HepG2 (cell line): ENCODE data around the gene CTDSPL2. TPM values are rescaled to one million over a fixed set of nuclear protein-coding genes. Genes with fewer than 3 reads are reported as not detected.

ENCODE experiments used
- ARNT2 ChIP-seq: sonication (generic); formaldehyde crosslinking; IDR thresholded peaks from 2 replicates; pipeline ENCODE4 v1.8.0; 2022; ENCODE audit warnings: mild to moderate bottlenecking, low read depth, missing genetic modification reagents, moderate library complexity
- ATF7-NPFF ChIP-seq: sonication (generic); formaldehyde crosslinking; IDR thresholded peaks from 2 replicates; pipeline ENCODE4 v1.8.1; 2023; ENCODE audit warnings: mild to moderate bottlenecking, low read depth, missing genetic modification reagents, moderate library complexity
- CBFB ChIP-seq: sonication (generic); formaldehyde crosslinking; IDR thresholded peaks from 2 replicates; pipeline ENCODE4 v1.4.0; 2020; ENCODE audit warnings: missing genetic modification reagents
- CBX5 ChIP-seq: sonication (generic); formaldehyde crosslinking; IDR thresholded peaks from 2 replicates; pipeline ENCODE4 v1.4.0; 2020; ENCODE audit warnings: missing genetic modification reagents, borderline replicate concordance
- DMAP1 ChIP-seq: IDR thresholded peaks from 2 replicates; pipeline ENCODE4 v1.6.1; 2016
- EP300 ChIP-seq, 3 experiments: sonication (generic) in 1 of 3; formaldehyde crosslinking in 1 of 3; IDR thresholded peaks; 2 replicates each; pipeline versions ENCODE4 v1.5.1 to v1.6.1; 2011 to 2020; ENCODE audit warnings: low read depth in 2 of 3, low read length in 2 of 3, borderline replicate concordance in 1 of 3, improper control_type of control experiment in 1 of 3, mild to moderate bottlenecking in 1 of 3, missing genetic modification reagents in 1 of 3, moderate library complexity in 1 of 3
- FOXO1 ChIP-seq: sonication (generic); formaldehyde crosslinking; IDR thresholded peaks from 2 replicates; pipeline ENCODE4 v1.4.0; 2020; ENCODE audit warnings: missing genetic modification reagents
- GLI4 ChIP-seq: sonication (generic); formaldehyde crosslinking; IDR thresholded peaks from 2 replicates; pipeline ENCODE4 v1.5.1; 2020; ENCODE audit warnings: missing genetic modification reagents, mild to moderate bottlenecking, moderate library complexity, borderline replicate concordance
- IKZF4 ChIP-seq: sonication (generic); formaldehyde crosslinking; IDR thresholded peaks from 2 replicates; pipeline ENCODE4 v1.5.1; 2020; ENCODE audit warnings: borderline replicate concordance, mild to moderate bottlenecking, low read depth, missing genetic modification reagents; ENCODE audit errors: not compliant biosample characterization
- KLF12 ChIP-seq: sonication (generic); formaldehyde crosslinking; IDR thresholded peaks from 2 replicates; pipeline ENCODE4 v1.4.0; 2020; ENCODE audit warnings: missing genetic modification reagents, borderline replicate concordance
- KLF6 ChIP-seq: IDR thresholded peaks from 2 replicates; pipeline ENCODE4 v1.8.0; 2016; ENCODE audit warnings: missing biosample characterization, missing genetic modification reagents
- MTA1 ChIP-seq: sonication (generic); formaldehyde crosslinking; IDR thresholded peaks from 2 replicates; pipeline ENCODE4 v1.4.0; 2020; ENCODE audit warnings: missing genetic modification reagents, mild to moderate bottlenecking, borderline replicate concordance
- NCOR1 ChIP-seq: fragments of 200-600 bp; sonication (generic); IDR thresholded peaks from 2 replicates; pipeline ENCODE4 v1.7.0; 2017; ENCODE audit warnings: antibody characterized with exemption, low read length, borderline replicate concordance
- PRPF4 ChIP-seq: fragments of 200-400 bp; formaldehyde crosslinking; IDR thresholded peaks from 2 replicates; pipeline ENCODE4 v1.6.1; 2016; ENCODE audit warnings: low read length, low read depth; ENCODE audit not compliant: poor library complexity, severe bottlenecking
- SNAI1 ChIP-seq: sonication (generic); formaldehyde crosslinking; IDR thresholded peaks from 2 replicates; pipeline ENCODE4 v1.5.0; 2020; ENCODE audit warnings: mild to moderate bottlenecking, missing genetic modification reagents, borderline replicate concordance
- SRSF1 ChIP-seq: fragments of 200-400 bp; formaldehyde crosslinking; optimal IDR thresholded peaks from 2 replicates; pipeline ENCODE3; 2017; ENCODE audit warnings: mild to moderate bottlenecking, low read depth, low read length, moderate library complexity
- ZFX ChIP-seq: sonication (generic); formaldehyde crosslinking; IDR thresholded peaks from 2 replicates; pipeline ENCODE4 v1.4.0; 2020; ENCODE audit warnings: mild to moderate bottlenecking, low read depth, missing genetic modification reagents, moderate library complexity
- ZNF232 ChIP-seq: sonication (generic); formaldehyde crosslinking; IDR thresholded peaks from 2 replicates; pipeline ENCODE4 v1.4.0; 2020; ENCODE audit warnings: missing genetic modification reagents, borderline replicate concordance
- ZNF382 ChIP-seq: sonication (generic); formaldehyde crosslinking; IDR thresholded peaks from 2 replicates; pipeline ENCODE4 v1.5.0; 2020; ENCODE audit warnings: missing genetic modification reagents, mild to moderate bottlenecking, borderline replicate concordance
- ZNF44 ChIP-seq: sonication (generic); formaldehyde crosslinking; IDR thresholded peaks from 2 replicates; pipeline ENCODE4 v1.5.1; 2020; ENCODE audit warnings: mild to moderate bottlenecking, missing genetic modification reagents
- ZNF496 ChIP-seq: sonication (generic); formaldehyde crosslinking; IDR thresholded peaks from 2 replicates; pipeline ENCODE4 v1.8.1; 2023; ENCODE audit warnings: mild to moderate bottlenecking, moderate library complexity, missing genetic modification reagents; ENCODE audit not compliant: insufficient replicate concordance
- ZNF589 ChIP-seq: sonication (generic); formaldehyde crosslinking; conservative IDR thresholded peaks from 2 replicates; pipeline ENCODE4 v1.8.0; 2022; ENCODE audit warnings: mild to moderate bottlenecking, moderate library complexity, missing genetic modification reagents
- ZNF605 ChIP-seq: sonication (generic); formaldehyde crosslinking; IDR thresholded peaks from 2 replicates; pipeline ENCODE4 v1.8.0; 2022; ENCODE audit warnings: mild to moderate bottlenecking, missing genetic modification reagents
- ZNF713 ChIP-seq: sonication (generic); formaldehyde crosslinking; IDR thresholded peaks from 2 replicates; pipeline ENCODE4 v1.4.0; 2020; ENCODE audit warnings: mild to moderate bottlenecking, missing genetic modification reagents
- ZNF792 ChIP-seq: IDR thresholded peaks from 2 replicates; pipeline ENCODE4 v1.6.1; 2016
- polyA plus RNA-seq, 8 experiments: library from polyadenylated mRNA; depleted of rRNA in 3 of 8; stranded (reverse) in 7 of 8; unstranded in 1 of 8; fragments of >200 nt; fragmentation: Illumina TruSeq in 4 of 8; extraction: Trizol in 4 of 8; gene quantifications; 2 replicates each; pipeline versions ENCODE4 v1.2.1 to v1.2.3, GENCODE V29; 2011 to 2016; ENCODE audit warnings: low read depth in 4 of 8, missing spikeins in 1 of 8, mixed read lengths in 1 of 8; ENCODE audit not compliant: insufficient read depth in 1 of 8
- total RNA-seq, 5 experiments: library from RNA; depleted of rRNA; stranded (reverse); fragments of >200 nt; fragmentation: Illumina TruSeq; extraction: Trizol; gene quantifications; 2 replicates each; pipeline ENCODE4 v1.2.3, GENCODE V29; 2016; ENCODE audit warnings: low read depth in 1 of 5
- TF ChIP-seq, protein P1 (sequence below): sonication (generic); formaldehyde crosslinking; conservative IDR thresholded peaks from 2 replicates; pipeline ENCODE4 v1.4.0; 2020; ENCODE audit warnings: missing genetic modification reagents

Gene CTDSPL2
- total and polyA plus RNA-seq, 2 of the 13 experiments (the other 11 are each of a cell fraction or from before 2014, with no cell fraction given), result 37.4 to 56.2 TPM

DNA sequence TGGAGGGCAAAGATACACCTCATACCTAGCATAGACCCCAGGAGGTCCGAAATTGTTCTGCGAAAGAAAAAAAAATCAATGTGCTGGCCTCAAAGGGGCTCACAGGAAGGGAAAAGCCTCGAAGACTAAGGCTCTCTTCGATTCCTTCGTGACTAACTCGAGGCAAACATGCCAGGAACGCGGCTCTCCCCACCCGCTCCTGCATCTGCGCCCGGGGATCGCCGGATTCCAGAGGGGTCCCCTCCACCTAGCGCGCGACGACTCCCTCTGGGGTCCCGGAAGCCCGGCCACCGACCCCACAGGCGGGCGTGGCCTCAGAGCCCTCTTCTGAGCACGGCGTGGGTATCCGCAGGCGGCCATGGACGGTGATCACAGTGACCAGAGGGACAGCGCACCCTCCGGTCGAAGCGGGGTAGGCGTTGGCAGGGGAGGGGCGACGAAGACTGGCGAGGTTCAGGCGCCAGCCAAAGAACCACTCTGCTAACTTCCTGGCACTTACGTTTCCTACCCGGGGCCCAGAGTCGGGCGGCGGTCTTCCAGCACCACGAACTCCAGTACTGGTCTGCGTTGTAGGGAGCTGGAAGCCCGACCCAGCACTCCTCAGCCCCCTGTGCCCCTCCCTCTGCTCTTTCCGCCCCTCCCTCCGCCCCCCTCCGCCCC is 109.0 kb downstream of the CTDSPL2 start (continued):
- TF ChIP-seq EP300 (IDR thresholded peaks at IDR 0.05; ENCODE audit: low read depth in 2 of 2, low read length in 2 of 2) (no peak), EP300 (CRISPR knock-in tag; IDR thresholded peaks at IDR 0.05; ENCODE audit: borderline replicate concordance) (no peak), ARNT2 (CRISPR knock-in tag) (0 out of 2 replicates have a peak, but pooled peaks have one; percentile 5), DMAP1 (CRISPR knock-in tag) (peak; percentile 53; the same call in 1 of the 2 replicates), CBX5 (peak; percentile 71), ZNF496 (no peak), ATF7-NPFF (0 out of 2 replicates have a peak, but pooled peaks have one; percentile 48), IKZF4 (CRISPR knock-in tag) (peak; percentile 41), SNAI1 (CRISPR knock-in tag) (0 out of 2 replicates have a peak, but pooled peaks have one; percentile 57), SRSF1 (peak; percentile 63), NCOR1 (no peak), ZNF232 (peak; percentile 54; the same call in 1 of the 2 replicates), GLI4 (CRISPR knock-in tag) (peak; percentile 83; the same call in 1 of the 2 replicates), ZNF792 (CRISPR knock-in tag) (peak; percentile 69), ZNF589 (CRISPR knock-in tag) (0 out of 2 replicates have a peak, but pooled peaks have one; percentile 59), ZNF605 (CRISPR knock-in tag) (peak; percentile 77), ZNF44 (CRISPR knock-in tag) (peak; percentile 64; the same call in 1 of the 2 replicates), PRPF4 (no peak), MTA1 (CRISPR knock-in tag) (peak; percentile 52; the same call in 1 of the 2 replicates), ZNF713 (no peak), KLF6 (peak; percentile 42; the same call in 1 of the 2 replicates), CBFB (peak; percentile 53; the same call in 1 of the 2 replicates), ZFX (peak; percentile 14), ZNF382 (no peak), KLF12 (CRISPR knock-in tag) (0 out of 2 replicates have a peak, but pooled peaks have one; percentile 8), FOXO1 (CRISPR knock-in tag) (0 out of 2 replicates have a peak, but pooled peaks have one; percentile 25)
- TF ChIP-seq, protein P1, sequence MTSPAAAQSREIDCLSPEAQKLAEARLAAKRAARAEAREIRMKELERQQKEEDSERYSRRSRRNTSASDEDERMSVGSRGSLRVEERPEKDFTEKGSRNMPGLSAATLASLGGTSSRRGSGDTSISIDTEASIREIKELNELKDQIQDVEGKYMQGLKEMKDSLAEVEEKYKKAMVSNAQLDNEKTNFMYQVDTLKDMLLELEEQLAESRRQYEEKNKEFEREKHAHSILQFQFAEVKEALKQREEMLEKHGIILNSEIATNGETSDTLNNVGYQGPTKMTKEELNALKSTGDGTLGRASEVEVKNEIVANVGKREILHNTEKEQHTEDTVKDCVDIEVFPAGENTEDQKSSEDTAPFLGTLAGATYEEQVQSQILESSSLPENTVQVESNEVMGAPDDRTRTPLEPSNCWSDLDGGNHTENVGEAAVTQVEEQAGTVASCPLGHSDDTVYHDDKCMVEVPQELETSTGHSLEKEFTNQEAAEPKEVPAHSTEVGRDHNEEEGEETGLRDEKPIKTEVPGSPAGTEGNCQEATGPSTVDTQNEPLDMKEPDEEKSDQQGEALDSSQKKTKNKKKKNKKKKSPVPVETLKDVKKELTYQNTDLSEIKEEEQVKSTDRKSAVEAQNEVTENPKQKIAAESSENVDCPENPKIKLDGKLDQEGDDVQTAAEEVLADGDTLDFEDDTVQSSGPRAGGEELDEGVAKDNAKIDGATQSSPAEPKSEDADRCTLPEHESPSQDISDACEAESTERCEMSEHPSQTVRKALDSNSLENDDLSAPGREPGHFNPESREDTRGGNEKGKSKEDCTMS, result no peak
